NCI-H2029 (cell line): Measurements from ENCODE around the gene CNGA1.
"Not testable (repeated sequence)": the region's sequence is repeated elsewhere in the genome, so short reads cannot be mapped to it uniquely, and the experiment has no call there.

Experiments
- DNase-seq: peaks from one replicate; lab custom pipeline; 2025; lab: John Stamatoyannopoulos, UW

CNGA1 gene

GRCh38 chr4:48030470-48030869 is 14.0 kb upstream of the CNGA1 start:
- DNase-seq: no peak

DNA sequence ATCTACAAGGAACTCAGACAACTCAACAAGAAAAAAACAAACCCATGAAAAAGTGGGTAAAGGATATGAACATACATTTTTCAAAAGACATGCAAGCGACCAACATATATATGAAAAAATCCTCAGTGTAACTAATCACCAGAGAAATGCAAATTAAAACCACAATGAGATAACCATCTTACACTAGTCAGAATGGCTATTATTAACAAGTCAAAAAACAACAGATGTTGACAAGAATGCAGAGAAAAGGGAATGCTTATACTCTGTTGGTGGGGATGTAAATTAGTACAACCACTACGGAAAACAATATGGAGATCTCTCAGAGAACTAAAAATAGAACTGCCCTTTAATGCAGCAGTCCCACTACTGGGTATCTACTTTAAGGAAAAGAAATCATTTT is 12.2 kb upstream of the CNGA1 start:
- no peak for DNase-seq

GRCh38 chr4:48027653-48028052 is 11.2 kb upstream of the CNGA1 start:
- no peak for DNase-seq

DNA sequence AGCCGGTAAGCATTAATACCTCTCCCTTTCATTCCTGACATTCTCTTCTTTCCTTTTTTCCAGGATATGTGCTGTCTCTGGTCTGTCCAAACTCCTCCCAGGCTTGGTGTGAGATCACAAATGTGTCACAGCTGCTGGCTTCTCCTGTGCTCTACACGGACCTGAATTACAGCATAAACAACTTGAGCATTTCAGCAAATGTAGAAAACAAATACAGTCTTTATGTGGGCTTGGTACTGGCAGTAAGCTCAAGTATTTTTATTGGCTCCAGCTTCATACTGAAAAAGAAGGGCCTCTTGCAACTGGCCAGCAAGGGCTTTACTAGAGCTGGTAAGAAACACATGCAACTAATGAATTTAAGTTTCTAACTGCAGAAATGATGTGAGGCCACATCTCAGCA is 8.5 kb upstream of the CNGA1 start:
- peak; percentile 94 for DNase-seq

DNA sequence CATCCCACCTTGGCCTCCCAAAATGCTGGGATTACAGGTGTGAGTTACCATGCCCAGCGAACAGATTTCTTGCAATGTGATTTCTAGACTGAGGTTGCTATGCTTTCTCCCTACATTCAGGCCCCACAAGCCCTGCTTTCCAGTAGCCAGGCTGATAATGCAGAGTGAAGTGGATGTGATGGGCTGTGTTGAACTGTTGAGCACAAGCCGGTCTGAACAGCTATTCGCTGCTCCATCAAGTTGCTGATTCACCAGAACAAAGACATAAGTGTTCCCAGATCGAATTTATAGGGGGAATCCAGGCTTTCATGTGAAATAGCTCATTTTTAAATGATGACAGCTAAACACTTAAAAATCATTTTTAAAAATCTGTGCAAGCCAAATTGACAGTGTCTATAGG is 8.0 kb upstream of the CNGA1 start:
- peak; percentile 27 for DNase-seq

DNA sequence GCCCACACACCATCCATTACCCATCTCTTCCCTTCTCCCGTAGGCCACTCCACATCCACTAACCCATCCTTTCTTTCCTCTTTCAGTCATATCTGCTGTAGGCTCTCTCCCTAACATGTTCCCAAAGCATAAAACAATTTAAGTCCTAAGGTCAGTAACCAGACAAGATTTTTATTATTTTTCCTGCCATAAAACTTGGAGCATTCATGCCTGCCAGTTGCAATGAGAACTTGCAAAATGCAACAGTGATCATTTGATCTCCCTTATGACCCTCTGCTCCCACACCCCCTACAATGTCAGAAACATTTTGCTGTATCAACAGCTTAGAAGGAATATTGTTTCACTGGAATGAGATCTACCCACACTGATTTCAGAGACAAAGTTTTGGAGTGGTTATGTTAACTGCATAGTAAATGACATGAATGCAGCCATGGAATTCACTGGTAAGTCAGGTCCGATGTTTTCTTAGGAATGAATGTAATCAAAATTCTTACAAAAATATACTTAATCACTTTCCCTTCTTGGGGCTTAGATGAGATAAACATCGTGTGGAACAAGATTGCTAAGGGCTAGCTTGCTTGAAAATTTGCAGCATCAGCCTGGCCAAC is 5.8 kb upstream of the CNGA1 start:
- no peak for DNase-seq

DNA sequence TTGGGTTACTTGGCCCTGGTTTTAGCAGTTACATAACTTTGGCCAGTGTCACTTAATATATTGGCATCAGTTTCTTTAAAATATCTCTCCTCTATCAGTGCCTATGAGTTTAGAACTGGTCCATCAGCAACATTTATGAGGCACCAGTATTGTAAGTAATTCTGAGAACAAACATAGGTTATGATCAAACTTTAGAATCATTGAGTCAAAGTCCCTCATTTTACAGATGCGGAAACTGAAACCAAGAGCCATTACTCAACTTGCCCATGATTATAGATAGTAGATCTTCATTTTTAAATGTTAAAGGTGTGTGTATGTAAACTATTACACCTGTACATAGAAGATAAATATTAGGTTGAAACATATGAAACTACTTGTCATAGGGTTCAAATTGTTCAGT is 4.6 kb upstream of the CNGA1 start:
- DNase-seq: no peak

DNA sequence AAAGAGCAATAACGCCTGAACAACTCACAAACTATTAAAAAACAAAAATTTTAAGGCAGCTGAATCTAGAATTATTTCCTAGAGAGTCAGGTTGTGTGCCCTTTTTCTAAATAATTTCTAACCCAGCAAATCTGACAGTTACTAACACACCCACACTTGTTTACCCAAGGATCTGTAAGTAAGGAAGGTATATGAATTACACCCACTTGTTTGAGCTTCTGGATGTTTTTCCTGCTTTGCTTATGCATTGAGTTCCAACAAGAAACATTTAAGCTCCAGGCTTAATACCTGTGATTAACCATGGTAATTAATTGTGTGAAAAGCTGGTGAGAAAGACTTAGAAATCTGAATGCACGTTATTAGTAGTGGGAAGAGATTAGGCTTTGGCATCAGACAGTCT is 1.6 kb upstream of the CNGA1 start:
- no peak for DNase-seq

DNA sequence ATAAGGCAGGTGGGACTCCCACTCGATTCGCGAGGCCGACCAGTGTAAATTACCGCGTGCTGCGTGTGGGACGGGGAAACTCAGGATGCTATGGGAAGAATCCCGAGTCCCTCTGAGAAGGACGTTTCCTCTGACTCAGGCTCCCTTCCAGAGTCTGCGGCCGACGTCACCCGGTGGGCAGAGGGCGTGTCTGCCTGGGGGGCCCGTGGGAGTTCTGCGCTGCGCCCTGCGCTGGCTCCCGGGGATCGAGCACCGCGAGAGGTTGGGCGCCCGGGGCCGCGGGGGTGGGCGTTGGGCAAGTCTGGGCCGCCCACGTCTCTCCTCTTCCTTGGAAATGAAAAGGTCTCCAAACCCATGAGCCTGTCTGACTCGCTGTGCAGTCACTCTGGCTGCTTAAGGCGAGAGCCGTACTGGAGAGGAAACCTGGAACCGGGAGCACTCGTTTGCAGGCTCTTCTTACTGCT is 659 bp upstream of the CNGA1 start:
- DNase-seq: no peak

DNA sequence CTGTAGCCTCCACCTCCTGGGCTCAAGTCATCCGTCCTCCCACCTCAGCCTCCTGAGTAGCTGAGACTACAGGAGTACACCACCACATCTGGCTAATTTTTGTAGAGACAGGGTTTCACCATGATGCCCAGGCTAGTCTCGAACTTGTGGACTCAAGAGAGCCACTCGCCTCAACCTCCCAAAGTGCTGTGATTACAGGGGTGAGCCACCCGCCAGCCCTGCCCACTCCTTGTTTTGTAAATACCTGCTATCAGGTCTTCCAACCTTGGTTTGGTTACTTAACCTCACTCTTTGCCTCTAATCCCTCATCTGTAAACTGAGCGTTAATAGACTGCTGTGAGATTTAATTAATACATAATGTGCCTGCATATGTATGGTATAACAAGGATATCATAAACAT is 803 bp downstream of the CNGA1 start:
- DNase-seq: no peak

- DNase-seq: no peak
Observed at GRCh38 chr4:48015216-48015615, 1.3 kb downstream of the CNGA1 start.

DNA sequence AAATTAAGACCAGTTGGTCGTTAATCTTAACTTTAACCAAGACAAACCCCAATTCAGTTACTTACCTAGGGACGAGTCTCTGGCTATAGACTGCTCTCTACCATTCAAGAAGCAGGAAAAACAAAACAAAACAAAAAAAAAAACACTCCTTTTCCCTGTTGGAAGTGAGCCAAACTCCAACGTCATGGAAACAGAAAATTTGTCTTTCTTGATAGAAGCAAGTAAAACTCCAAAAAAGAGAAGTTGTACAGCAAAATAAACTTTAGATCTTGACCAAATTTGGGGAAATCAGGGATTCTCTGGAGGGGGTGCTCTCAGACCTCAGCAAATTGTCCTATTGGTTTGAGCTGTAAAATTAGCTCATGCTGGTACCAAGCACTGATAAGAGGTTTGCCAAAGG is 3.7 kb downstream of the CNGA1 start:
- no peak for DNase-seq

DNA sequence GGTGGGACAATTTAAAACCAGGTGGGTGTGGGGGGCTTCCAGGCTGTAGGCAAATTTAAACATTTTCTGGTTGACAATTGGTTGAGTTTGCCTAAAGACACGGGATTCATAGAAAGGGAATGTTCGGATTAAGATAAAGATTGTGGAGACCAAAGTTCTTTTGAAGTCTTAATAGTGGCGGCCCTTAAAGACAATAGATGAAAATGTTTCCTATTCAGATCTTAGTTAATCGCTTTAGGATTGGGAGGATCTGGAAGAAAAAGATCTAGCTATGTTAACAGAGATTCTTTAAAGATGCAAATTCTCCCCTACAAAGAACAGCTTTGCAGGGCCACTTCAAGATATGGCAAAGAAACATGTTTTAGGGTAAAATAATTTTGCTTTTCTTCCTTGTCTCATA is 4.8 kb downstream of the CNGA1 start:
- no peak for DNase-seq

- not testable (repeated sequence) for DNase-seq
Observed at GRCh38 chr4:48010906-48011305, 5.6 kb downstream of the CNGA1 start.

- DNase-seq: no peak
Observed at GRCh38 chr4:48008021-48008596, 8.4 kb downstream of the CNGA1 start.

DNA sequence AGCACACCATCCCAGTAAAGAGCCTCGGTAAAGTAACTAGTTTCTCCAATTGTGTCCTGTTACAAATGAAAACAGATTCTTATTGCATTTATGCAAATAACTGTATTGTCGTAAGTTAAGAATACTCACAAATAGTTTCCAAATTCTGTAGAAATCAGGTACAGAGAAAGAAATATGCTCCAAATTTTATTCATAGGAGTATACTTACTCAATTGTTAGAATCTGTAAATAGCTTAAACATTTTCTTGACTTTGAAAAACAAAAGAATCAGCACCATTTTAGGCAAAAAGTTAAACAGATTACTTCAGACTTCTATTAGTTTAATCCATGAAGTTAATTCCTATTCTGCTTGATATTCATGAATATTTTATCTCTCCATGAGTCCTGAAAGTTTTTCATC is 10.7 kb downstream of the CNGA1 start:
- no peak for DNase-seq

GRCh38 chr4:48003568-48003967 is 12.9 kb downstream of the CNGA1 start:
- peak; percentile 55 for DNase-seq

DNA sequence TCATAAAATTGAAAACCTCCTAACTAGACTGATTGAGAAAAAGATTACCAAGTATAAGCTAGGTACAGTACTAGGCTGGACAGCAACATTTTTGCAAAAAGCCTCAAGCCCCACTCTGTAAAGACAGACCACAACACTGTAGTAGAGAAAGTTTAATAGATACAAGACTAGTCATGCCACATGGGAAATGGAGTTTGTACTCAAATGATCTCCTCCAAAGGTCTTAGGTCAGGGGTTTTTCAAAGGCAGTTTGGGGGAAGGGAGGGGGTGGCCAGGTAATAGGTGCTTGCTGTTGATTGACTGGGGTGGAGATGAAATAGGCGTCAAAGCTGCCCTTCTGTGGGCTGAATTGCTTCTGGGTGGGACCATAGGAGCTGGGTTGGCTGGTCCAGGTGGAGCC is 14.2 kb downstream of the CNGA1 start:
- DNase-seq: no peak

DNA sequence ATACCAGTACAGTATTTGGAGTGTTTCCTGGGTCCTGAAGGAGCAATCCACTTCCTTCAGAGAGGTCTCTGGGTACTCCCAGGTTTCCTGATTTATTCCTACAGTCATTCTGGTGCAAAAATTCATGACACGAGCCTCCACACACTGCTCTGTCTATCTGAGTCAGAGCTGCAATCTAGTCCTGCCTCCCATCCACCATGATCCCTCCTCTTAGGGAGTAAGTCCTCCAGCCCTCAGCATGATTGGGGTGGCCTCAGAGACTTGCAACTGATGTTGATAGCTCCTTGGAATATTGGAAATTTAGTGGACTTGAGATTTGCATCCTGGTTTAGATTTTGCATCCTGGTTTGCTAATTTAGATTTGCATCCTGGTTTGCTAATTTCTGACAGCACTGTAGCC is 20.5 kb downstream of the CNGA1 start:
- no peak for DNase-seq

- not testable (repeated sequence) for DNase-seq
Observed at GRCh38 chr4:47992475-47992874, 24.0 kb downstream of the CNGA1 start.

- no peak for DNase-seq
Observed at GRCh38 chr4:47990145-47990544, 26.3 kb downstream of the CNGA1 start.

DNA sequence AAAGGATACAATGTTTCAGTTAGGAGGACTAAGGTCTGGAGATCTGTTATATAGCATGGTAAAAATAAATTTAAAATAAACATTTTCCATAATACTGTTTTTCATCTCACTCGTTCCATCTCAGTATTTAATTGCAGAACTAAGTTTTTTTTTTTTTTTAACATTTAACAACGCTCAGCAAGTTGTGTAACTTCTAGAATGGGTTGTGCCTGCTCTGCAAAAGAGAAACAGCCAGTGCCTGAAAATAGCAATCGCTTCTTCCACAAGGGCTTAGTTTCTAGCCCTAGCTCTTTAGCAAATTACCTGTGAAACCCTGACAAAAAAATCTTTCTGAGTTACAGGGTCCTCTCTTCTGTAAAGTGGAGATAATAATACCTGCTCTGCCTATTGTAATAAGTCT is 41.9 kb downstream of the CNGA1 start:
- no peak for DNase-seq

GRCh38 chr4:47972721-47973120 is 43.8 kb downstream of the CNGA1 start:
- no peak for DNase-seq

- DNase-seq: no peak
Observed at GRCh38 chr4:47972181-47972580, 44.3 kb downstream of the CNGA1 start.
